Fibroblast of lung (primary cell): ENCODE results near the gene ITIH4.

Source experiments
- CTCF ChIP-seq, 2 donors: IDR thresholded peaks in 1 of 2; conservative IDR thresholded peaks in 1 of 2; 1 replicate in 1 of 2; 2 replicates in 1 of 2; pipeline ENCODE4 v1.5.1; 2011 to 2012; ENCODE audit warnings: low read length in 2 of 2, control low read depth in 1 of 2, inconsistent platforms in 1 of 2, low read depth in 1 of 2, mild to moderate bottlenecking in 1 of 2
- EZH2 ChIP-seq: IDR thresholded peaks from 2 replicates; pipeline ENCODE4 v1.5.1; 2012; ENCODE audit warnings: low read length, control low read depth, mild to moderate bottlenecking; ENCODE audit errors: missing control alignments

DNA sequence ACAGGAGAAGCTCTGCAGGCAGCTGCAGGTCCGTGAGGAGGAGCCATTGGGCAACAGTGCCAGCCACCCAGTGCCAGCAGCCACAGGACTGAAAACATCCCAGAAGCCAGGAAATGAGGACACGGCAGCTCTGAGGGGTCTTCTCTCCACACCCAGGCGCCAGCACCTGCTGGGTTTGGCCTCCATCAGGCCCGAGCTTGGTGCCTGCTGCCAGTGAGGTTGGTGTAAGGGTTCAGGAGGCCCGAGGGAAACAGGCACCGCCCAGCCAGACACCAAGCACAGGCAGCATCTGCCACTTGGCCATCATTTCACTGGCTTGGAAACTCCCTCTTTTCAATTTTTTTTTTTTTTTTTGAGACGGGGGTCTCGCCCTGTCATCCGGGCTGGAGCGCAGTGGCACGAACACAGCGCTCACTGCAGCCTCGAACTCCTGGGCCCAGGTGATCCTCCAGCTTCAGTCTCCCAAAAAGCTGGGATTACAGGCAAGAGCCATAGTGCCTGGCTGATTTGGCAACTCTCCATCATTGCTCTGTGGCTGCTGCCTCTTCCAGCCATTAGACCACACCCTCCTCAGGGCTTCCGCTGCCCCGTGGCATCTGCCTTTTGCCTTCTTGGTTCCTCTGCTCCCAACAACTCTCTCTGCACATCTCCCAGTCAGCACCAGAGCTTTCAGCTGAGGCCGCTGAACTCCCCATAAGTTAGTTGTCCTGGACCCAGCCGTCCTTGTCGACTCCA is 37.3 kb downstream of the ITIH4 start:
- TF ChIP-seq CTCF (conservative IDR thresholded peaks at IDR 0.05 in 1 of 2, IDR thresholded peaks at IDR 0.05 in 1 of 2; ENCODE audit: low read depth in 1 of 2, low read length in 2 of 2) (no peak), EZH2 (no peak)
